K562 (cell line): Measurements from ENCODE around the gene CEP85L. TPM values are rescaled to one million over a fixed set of nuclear protein-coding genes. Genes with fewer than 3 reads are reported as not detected.

Experiments used
- ATAC-seq: fragments of 200-7000 bp; cut with Tn5 transposase; 3 replicates; pipeline ENCODE4 v1.9.1; 2020; ENCODE audit warnings: moderate library complexity
- BruUV-seq: library from RNA; stranded (reverse); fragments of 400-500 nt; replicated peaks from 2 replicates; lab custom pipeline; 2021; lab: Mats Ljungman, UMichigan
- CTCF ChIA-PET: fragments of 300-600 bp; formaldehyde crosslinking; extraction: SDS; loops from one replicate; lab custom pipeline; 2021; ENCODE audit warnings: low intra/inter-chr PET ratio; lab: Yijun Ruan, JAX
- POLR2A ChIA-PET: fragments of 300-600, 350-650 bp; sonication (Branson Sonifier 250); formaldehyde crosslinking; extraction: SDS; loops from one replicate; lab custom pipeline; 2021; ENCODE audit warnings: antibody characterized with exemption, inconsistent platforms; lab: Yijun Ruan, JAX
- DNase-seq, 4 experiments: peaks; one replicate each; pipeline versions ENCODE4 v3.0.0 to v3.0.0-alpha.2; 2011 to 2018; ENCODE audit warnings: low spot score in 3 of 4, mixed read lengths in 3 of 4; ENCODE audit errors: extremely low read depth in 1 of 4
- FAIRE-seq: peaks from 2 replicates; lab custom pipeline; 2011; peaks lifted over from hg19 to GRCh38; lab: Jason Lieb, UNC
- H2AFZ ChIP-seq: 2 replicates; pipeline ENCODE4 v1.6.0; 2011; ENCODE audit warnings: low read depth, low read length, control low read depth, inconsistent platforms
- H3K27ac ChIP-seq: fragments of 200-600 bp; 3 replicates; pipeline ENCODE4 v1.8.0; 2011; ENCODE audit warnings: low read depth, mild to moderate bottlenecking, control low read depth, inconsistent platforms, low read length, moderate library complexity, mixed read lengths; ENCODE audit errors: extremely low read depth
- H3K27me3 ChIP-seq, 2 experiments: fragments of 300-600 bp in 1 of 2; 2 replicates in 1 of 2; 3 replicates in 1 of 2; pipeline versions ENCODE4 v1.6.0 to v1.8.0; 2011; ENCODE audit warnings: inconsistent platforms in 2 of 2, low read length in 2 of 2, mild to moderate bottlenecking in 1 of 2, mixed read lengths in 1 of 2, moderate library complexity in 1 of 2; ENCODE audit not compliant: control insufficient read depth in 2 of 2, insufficient read depth in 2 of 2
- H3K36me3 ChIP-seq: fragments of 300-600 bp; 3 replicates; pipeline ENCODE4 v1.8.0; 2011; ENCODE audit warnings: mild to moderate bottlenecking, low read length, inconsistent platforms; ENCODE audit not compliant: control insufficient read depth, insufficient read depth
- H3K4me1 ChIP-seq, 2 experiments: fragments of 200-600 bp in 1 of 2; replicated peaks in 1 of 2; 2 replicates in 1 of 2; 3 replicates in 1 of 2; pipeline versions ENCODE4 v1.5.1 to v1.8.0; 2011; ENCODE audit warnings: inconsistent platforms in 2 of 2, low read length in 2 of 2, mild to moderate bottlenecking in 1 of 2, mixed read lengths in 1 of 2, moderate library complexity in 1 of 2; ENCODE audit not compliant: control insufficient read depth in 2 of 2, insufficient read depth in 2 of 2
- H3K4me2 ChIP-seq: 2 replicates; pipeline ENCODE4 v1.6.1; 2011; ENCODE audit warnings: low read length, control low read depth, inconsistent platforms, mixed read lengths; ENCODE audit not compliant: insufficient read depth
- H3K4me3 ChIP-seq: fragments of 200-600 bp; sonication (generic), shearing (Covaris generic); 2 replicates; pipeline ENCODE4 v1.5.1; 2016; ENCODE audit warnings: control low read depth, inconsistent platforms
- H3K79me2 ChIP-seq: fragments of 200-600 bp; 3 replicates; pipeline ENCODE4 v1.8.0; 2011; ENCODE audit warnings: low read length, inconsistent platforms; ENCODE audit not compliant: control insufficient read depth, insufficient read depth
- H3K9ac ChIP-seq, 2 experiments: 2 replicates each; pipeline versions ENCODE4 v1.6.0 to v1.6.1; 2011; ENCODE audit warnings: low read depth in 2 of 2, low read length in 2 of 2, control low read depth in 1 of 2, inconsistent platforms in 1 of 2, mild to moderate bottlenecking in 1 of 2, mixed read lengths in 1 of 2; ENCODE audit not compliant: insufficient read depth in 1 of 2
- H3K9me1 ChIP-seq: one replicate; pipeline ENCODE4 v1.6.0; 2011; ENCODE audit warnings: inconsistent platforms, mild to moderate bottlenecking, low read length, moderate library complexity; ENCODE audit not compliant: control insufficient read depth, insufficient read depth
- H3K9me3 ChIP-seq: replicated peaks from 2 replicates; pipeline ENCODE4 v1.5.1; 2011; ENCODE audit warnings: low read depth, low read length, inconsistent platforms; ENCODE audit not compliant: control insufficient read depth, insufficient read depth
- H4K20me1 ChIP-seq: replicated peaks from 2 replicates; pipeline ENCODE4 v1.6.1; 2011; ENCODE audit warnings: low read length, inconsistent platforms, mixed read lengths; ENCODE audit not compliant: control insufficient read depth, insufficient read depth
- CTCF ChIP-seq, 3 experiments: IDR thresholded peaks in 2 of 3; conservative IDR thresholded peaks in 1 of 3; 2 replicates each; pipeline ENCODE4 v1.5.1; 2011 to 2012; ENCODE audit warnings: low read length in 3 of 3, mild to moderate bottlenecking in 3 of 3, control low read depth in 2 of 3, improper control_type of control experiment in 1 of 3, inconsistent platforms in 1 of 3, low read depth in 1 of 3, mixed read lengths in 1 of 3, moderate library complexity in 1 of 3; ENCODE audit not compliant: insufficient read depth in 2 of 3
- DEAF1 ChIP-seq: fragments of 450-650 bp; formaldehyde crosslinking; IDR thresholded peaks from 2 replicates; pipeline ENCODE4 v1.4.0; 2020; ENCODE audit warnings: mild to moderate bottlenecking, moderate library complexity
- FOXJ2 ChIP-seq: fragments of 200-800 bp; sonication (Bioruptor generic); IDR thresholded peaks from 2 replicates; pipeline ENCODE4 v1.6.1; 2016; ENCODE audit warnings: missing genetic modification characterization, missing compliant biosample characterization
- HMG20A ChIP-seq: fragments of 450-650 bp; formaldehyde crosslinking; conservative IDR thresholded peaks from 2 replicates; pipeline ENCODE4 v1.4.0; 2020; ENCODE audit warnings: mild to moderate bottlenecking, mixed read lengths
- JUNB ChIP-seq: fragments of 450-650 bp; formaldehyde crosslinking; conservative IDR thresholded peaks from 2 replicates; pipeline ENCODE4 v1.4.0; 2020; ENCODE audit warnings: mild to moderate bottlenecking
- STAT6 ChIP-seq: sonication (generic); formaldehyde crosslinking; IDR thresholded peaks from 2 replicates; pipeline ENCODE4 v1.8.1; 2023; ENCODE audit warnings: mild to moderate bottlenecking, missing genetic modification reagents
- WGBS: fragments of 100-300 bp; shearing (Covaris generic); methylation state at CpG from one replicate; pipeline ENCODE4 v1.1.6; 2016; ENCODE audit warnings: low coverage, mixed read lengths; ENCODE audit not compliant: insufficient coverage; ENCODE audit errors: missing lambda C conversion rate; 5-methylcytosine and 5-hydroxymethylcytosine counted together
- in situ Hi-C: fragments of 300-500 bp; cut with MboI; formaldehyde crosslinking; loops from 4 replicates; pipeline ENCODE4 v1.15.0; 2018; ENCODE audit warnings: inconsistent platforms, mixed read lengths
- intact Hi-C: fragments of 100-400 bp; cut with micrococcal nuclease; formaldehyde crosslinking; loops from 2 replicates; pipeline ENCODE4 v1.14.2; 2022
- polyA plus RNA-seq, 8 experiments: library from polyadenylated mRNA; depleted of rRNA in 4 of 8; stranded (reverse) in 5 of 8; unstranded in 3 of 8; fragments of >200 nt; fragmentation: Nextera tagmentation in 2 of 8; fragmentation: Illumina TruSeq in 1 of 8; extraction: Ambion mirVana in 2 of 8; extraction: Trizol in 1 of 8; gene quantifications; 2 replicates each; pipeline versions ENCODE4 v1.2.1 to v1.2.3, GENCODE V29; 2011 to 2014; ENCODE audit warnings: inconsistent platforms in 1 of 8, missing spikeins in 1 of 8
- total RNA-seq, 7 experiments: library from RNA; depleted of rRNA in 6 of 7; stranded (reverse); fragments of >200 nt in 6 of 7; fragmentation: Illumina TruSeq in 2 of 7; extraction: Trizol in 2 of 7; gene quantifications; 2 replicates each; pipeline versions ENCODE4 v1.2.1 to v1.2.3, GENCODE V29; 2011 to 2021; ENCODE audit warnings: low replicate concordance in 1 of 7
- TF ChIP-seq, protein P1 (sequence below): fragments of 450-650 bp; IDR thresholded peaks from 2 replicates; pipeline ENCODE4 v1.6.1; 2016

The CEP85L gene
- total and polyA plus RNA-seq, 9 of the 15 experiments (the other 6 are each of a cell fraction or from before 2014, with no cell fraction given) = 4.5 to 15.8 (median 8.3) TPM

DNA sequence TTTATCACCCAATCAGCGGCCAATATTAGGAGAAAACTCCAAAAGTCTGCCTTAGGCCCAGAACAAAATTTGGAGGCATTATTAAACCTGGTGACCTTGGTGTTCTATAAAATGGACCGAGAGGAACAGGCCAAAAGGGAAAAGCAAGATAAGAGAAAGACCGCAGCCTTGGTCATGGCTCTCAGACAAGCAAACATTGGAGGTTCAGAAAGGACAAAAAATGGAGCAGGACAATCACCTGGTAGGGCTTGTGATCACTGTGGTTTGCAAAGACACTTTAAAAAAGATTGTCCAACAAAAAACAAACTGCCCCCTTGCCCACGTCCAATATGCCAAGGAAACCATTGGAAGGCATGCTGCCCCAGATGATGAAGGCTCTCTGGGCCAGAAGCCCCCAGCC, 31.2 kb downstream of the CEP85L start (continued):
- no peak for TF ChIP-seq STAT6

DNA sequence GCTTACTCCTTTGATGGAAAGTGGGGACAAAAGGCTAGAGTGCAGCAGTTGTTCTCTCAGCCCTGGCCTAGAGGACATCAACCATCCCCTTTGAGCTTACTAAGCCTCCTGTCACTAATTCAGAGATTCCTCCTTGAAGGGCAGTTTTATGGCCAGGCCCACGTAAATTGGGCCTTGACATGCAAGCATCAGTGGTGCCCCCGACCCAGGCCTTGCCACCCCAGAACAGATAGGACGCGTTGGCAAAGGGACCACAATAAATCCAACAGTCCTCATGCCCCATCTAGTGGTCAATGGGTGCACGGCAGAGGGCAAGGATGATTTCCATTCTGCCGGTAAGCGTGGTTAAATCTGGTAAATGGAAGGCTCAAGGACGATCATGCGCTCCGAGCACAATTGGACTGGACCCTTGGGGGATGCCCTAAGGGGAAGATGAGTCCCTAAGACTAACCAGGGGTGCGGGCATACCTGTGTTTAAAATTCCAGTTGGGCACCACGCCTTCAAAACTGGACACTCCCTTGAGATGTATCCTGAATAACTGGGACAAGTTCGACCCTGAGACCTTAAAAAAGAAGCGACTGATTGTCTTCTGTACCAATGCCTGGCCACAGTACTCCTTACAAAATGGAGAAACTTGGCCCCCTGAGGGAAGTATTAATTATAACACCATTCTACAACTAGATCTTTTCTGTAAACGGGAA, 32.6 kb downstream of the CEP85L start:
- Histone ChIP-seq H3K79me2 (peaks cover 5% of the 10 kb centered on the region), H3K27ac (no peak overlapping the region), H3K4me3 (no peak overlapping the region), H3K4me1 (peaks cover 0 to 7% of the 10 kb centered on the region in 2 experiments; a peak in 3 of 5 replicates), H3K27me3 (no peaks in the 10 kb centered on the region), H3K9me3 (no peaks in the 10 kb centered on the region; the same call in 1 of the 2 replicates), H3K9me1 (no peaks in the 10 kb centered on the region), H3K9ac (no peak overlapping the region), H4K20me1 (0 out of 2 replicates have a peak, but pooled peaks cover 6% of the 10 kb centered on the region), H3K36me3 (peaks cover 4% of the 10 kb centered on the region; the same call in 1 of the 3 replicates), H2AFZ (no peak overlapping the region), H3K4me2 (no peak overlapping the region)
- peak; percentile 32 to 59 (median 39) for DNase-seq
- peak; percentile 81 for FAIRE-seq
- no TSS peak for BruUV-seq
- POLR2A ChIA-PET = no interaction called here
- CTCF ChIA-PET = interaction anchor here (0.7 to 1.4 kb wide), 4 partner anchors 157 to 336 kb away, joined by 3 to 6 read pairs (median 3); no protein-coding TSS in a partner anchor
- ATAC-seq = peak; percentile 90
- intact Hi-C loops (loop anchor here (1.0 to 5.0 kb wide), 4 partner anchors 38 to 336 kb away; no protein-coding TSS in a partner anchor), in situ Hi-C loops (loop anchor here (10.0 kb wide), 1 partner anchor 334 kb away; no protein-coding TSS in a partner anchor)
- 32% methylated on average over 15 of the region's 15 CpGs for WGBS
- TF ChIP-seq HMG20A (CRISPR knock-in tag) = no peak
- TF ChIP-seq, protein P1, sequence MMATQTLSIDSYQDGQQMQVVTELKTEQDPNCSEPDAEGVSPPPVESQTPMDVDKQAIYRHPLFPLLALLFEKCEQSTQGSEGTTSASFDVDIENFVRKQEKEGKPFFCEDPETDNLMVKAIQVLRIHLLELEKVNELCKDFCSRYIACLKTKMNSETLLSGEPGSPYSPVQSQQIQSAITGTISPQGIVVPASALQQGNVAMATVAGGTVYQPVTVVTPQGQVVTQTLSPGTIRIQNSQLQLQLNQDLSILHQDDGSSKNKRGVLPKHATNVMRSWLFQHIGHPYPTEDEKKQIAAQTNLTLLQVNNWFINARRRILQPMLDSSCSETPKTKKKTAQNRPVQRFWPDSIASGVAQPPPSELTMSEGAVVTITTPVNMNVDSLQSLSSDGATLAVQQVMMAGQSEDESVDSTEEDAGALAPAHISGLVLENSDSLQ = no peak
- no peak for TF ChIP-seq FOXJ2 (tag)
- peak; percentile 80 to 92 (median 80) for TF ChIP-seq CTCF (IDR thresholded peaks at IDR 0.05 in 2 of 3, conservative IDR thresholded peaks at IDR 0.05 in 1 of 3; ENCODE audit: insufficient read depth in 2 of 3, low read depth in 1 of 3, low read length in 3 of 3)
- TF ChIP-seq JUNB (CRISPR knock-in tag) = no peak
- TF ChIP-seq DEAF1 (CRISPR knock-in tag) = peak; percentile 53; the same call in 1 of the 2 replicates
